Heart left ventricle (tissue), 13 donors: ENCODE measurements around the gene MORC1.

ENCODE experiments used
- CTCF ChIP-seq, 12 donors: fragments of 200-600 bp; sonication (generic) in 4 of 12; IDR thresholded peaks; one replicate each; pipeline versions ENCODE4 v1.5.0 to v1.8.0; 2018 to 2022; ENCODE audit warnings: antibody characterized with exemption in 12 of 12, mild to moderate bottlenecking in 5 of 12
- POLR2A ChIP-seq, 2 donors: fragments of 450-650 bp; IDR thresholded peaks; one replicate each; pipeline ENCODE4 v1.6.1; 2017; ENCODE audit warnings: antibody characterized with exemption in 2 of 2, mild to moderate bottlenecking in 2 of 2, moderate library complexity in 2 of 2
- donor health status: ischemic (EF 13 %, LVEDD 7.1; RV severe dilation, severe dysfunction).
- donor health status: DM: no; HTN: yes; CAD: no.
- donor health status: DM: no; HTN: no; CAD: no.
- donor health status: ischemic (EF 25% LVEDD 6.9; RV normal size, moderate dysfunction).
- donor health status: ischemic (EF 25% LVEDD 5.7; RV mildly dilated, moderate dysfunction).
- donor health status: ischemic (EF 35%, LVEDD 5.7; RV mildly dilated, moderate dysfunction).
- donor health status: nonischemic (EF 11% LVEDD 7.7; RV severe dilation, severe dysfunction).
- donor health status: DM: yes; HTN: yes; CAD: no.
- donor health status: PGD.
- donor health status: ischemic (EF 29% LVEDD 5.4; RV normal size, mild dysfunction).
- donor health status: nonischemic (EF 23%, LVEDD 6.1; RV moderate dilation, normal function).

GRCh38 chr3:108959017-108959416 lies 158.9 kb downstream of the MORC1 start:
- TF ChIP-seq CTCF (IDR thresholded peaks at IDR 0.05) (no peak), POLR2A (IDR thresholded peaks at IDR 0.05) (no peak)
